Fibroblast of upper back skin (primary cell): Measurements from ENCODE around the gene DOK7.
"Not testable (repeated sequence)": the region's sequence is repeated elsewhere in the genome, so short reads cannot be mapped to it uniquely, and the experiment has no call there.

ENCODE experiments used
- DNase-seq: peaks from one replicate; pipeline ENCODE4 v3.0.0-alpha.2; 2013

The DOK7 gene

DNA sequence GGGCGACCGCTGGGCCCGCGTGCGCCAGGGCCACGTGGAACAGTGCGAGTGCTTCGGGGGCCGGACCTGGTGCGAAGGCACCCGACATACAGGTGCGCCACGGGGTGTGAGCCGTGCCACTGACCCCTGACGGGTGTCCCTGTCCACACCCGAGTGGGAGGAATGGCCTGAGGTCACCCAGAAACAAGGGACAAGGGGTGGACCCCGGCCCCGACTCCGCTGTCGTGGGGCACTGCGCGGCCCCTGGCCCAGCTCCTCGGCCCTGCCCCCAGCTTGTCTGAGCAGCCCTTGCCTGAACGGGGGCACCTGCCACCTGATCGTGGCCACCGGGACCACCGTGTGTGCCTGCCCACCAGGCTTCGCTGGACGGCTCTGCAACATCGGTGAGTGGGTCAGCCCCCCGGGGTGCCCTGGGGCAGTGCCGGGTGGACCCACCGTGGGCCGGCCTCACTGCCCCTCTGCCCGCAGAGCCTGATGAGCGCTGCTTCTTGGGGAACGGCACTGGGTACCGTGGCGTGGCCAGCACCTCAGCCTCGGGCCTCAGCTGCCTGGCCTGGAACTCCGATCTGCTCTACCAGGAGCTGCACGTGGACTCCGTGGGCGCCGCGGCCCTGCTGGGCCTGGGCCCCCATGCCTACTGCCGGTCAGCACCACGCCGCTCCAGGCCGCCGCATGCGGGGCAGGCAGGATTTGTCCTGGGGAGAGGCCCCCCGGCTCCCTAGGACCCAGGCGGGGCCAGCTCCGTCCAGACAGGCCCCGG lies 18.6 kb upstream of the DOK7 start:
- DNase-seq = no peak

DNA sequence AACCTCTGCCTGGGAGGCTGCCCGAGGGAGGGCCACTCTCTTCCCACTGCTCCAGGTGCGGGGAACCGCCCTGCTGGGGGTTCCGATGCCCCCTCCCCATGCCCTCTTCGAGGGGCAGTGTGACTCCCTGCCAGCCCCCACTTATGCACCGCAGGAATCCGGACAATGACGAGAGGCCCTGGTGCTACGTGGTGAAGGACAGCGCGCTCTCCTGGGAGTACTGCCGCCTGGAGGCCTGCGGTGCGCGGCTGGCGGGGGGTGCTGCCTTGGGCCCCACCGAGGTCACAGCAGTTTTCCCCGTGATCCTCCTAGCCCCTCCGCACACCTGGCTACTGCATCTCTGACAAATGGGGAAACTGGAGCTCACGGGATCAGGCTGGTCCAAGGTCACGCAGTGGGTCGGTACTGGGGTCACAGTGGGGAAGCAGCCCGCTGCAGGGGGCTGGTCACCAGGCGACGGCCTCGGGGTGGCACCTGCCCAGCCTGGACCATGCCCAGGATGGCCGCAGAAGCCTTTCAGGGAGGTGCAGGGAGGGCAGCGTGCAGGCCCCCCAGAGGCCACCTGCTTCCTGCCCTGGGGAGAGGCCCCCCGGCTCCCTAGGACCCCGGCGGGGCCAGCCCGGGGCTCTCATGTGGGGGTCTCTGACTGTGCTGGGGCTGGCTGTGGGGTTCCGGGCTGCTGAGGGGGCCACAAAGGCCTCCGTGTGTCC lies 17.8 kb upstream of the DOK7 start:
- DNase-seq = no peak

DNA sequence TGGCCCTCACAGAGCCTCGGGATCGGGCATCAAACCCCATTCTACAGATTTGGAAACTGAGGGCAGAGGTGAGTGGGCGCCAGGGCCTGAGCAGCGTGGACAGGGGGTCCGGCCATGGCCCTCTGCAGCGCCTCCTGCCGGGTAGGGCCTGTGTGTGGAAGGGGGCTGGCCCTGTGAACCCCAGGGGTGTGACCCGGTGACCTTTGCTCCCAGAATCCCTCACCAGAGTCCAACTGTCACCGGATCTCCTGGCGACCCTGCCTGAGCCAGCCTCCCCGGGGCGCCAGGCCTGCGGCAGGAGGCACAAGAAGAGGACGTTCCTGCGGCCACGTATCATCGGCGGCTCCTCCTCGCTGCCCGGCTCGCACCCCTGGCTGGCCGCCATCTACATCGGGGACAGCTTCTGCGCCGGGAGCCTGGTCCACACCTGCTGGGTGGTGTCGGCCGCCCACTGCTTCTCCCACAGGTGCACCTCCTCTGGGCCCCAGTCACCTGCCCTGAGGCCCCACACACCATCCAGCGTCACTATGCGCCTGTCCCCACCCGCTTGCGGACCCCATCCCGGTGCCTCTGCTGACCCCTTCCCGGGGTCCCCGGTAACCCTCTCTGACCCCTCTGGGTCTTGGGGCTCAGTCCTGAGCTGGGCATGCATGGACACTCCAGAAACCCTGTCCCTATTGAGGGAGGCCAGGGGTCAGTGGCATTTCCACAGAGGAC lies 17.1 kb upstream of the DOK7 start:
- no peak for DNase-seq

DNA sequence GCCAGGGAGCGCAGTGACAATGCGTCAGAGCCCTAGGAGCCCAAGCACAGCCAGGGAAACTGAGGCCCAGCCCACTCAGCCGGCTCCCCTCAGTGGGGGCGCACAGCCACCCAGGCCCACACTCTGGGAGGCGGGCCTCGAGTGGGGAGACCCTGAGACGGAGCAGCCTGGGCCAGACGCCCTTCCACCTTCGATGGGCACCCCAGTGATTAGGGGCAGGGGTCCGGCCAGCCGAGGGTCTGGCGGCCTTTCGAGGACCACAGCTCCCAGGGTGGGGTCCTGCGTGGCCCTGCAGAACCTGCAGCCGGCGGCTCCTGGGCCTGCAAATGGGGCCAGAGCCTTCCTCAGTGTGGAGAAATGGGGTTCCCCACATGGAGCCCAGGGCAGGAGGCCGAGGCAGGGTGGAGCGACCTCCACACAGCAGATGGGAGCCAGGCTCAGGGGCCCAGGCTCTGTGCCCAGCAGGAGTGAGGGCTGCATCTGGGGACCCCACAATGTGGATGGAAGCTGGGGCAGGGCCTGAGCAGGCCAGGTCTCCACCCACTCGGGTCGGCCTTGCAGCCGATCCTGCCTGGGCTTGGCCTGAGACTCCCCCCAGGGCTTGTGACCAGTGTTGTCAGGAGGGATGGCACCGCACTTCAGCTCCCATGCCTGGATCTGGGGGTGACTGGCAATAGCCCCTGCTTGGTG lies 16.3 kb upstream of the DOK7 start:
- DNase-seq = no peak

DNA sequence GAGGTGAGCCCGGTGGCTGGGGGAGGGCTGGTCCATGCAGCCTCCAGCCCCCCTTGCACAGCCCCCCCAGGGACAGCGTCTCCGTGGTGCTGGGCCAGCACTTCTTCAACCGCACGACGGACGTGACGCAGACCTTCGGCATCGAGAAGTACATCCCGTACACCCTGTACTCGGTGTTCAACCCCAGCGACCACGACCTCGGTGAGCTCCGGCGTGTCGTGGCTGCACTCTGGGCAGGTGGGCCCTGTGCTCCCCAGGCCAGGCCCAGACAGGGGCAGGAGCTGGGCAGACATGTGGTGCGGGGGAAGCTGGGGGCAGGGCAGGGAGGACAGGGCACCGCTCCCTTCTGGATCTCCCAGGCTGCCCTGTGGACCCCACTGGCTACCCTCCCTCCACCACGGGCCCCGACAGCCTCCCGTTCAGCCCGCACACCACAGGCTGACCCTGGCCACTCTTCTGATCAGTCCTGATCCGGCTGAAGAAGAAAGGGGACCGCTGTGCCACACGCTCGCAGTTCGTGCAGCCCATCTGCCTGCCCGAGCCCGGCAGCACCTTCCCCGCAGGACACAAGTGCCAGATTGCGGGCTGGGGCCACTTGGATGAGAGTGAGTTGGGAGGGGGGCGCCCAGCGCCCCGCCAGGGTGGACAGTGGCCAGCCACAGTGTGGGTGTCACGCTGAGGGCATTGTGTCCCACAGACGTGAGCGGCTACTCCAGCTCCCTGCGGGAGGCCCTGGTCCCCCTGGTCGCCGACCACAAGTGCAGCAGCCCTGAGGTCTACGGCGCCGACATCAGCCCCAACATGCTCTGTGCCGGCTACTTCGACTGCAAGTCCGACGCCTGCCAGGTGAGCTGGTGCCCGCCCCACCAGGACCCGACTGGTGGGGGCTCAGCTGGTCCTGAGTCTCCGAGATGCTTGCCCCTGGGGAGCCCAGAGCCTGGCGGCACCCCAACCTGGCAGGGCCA lies 15.4 kb upstream of the DOK7 start:
- no peak for DNase-seq

DNA sequence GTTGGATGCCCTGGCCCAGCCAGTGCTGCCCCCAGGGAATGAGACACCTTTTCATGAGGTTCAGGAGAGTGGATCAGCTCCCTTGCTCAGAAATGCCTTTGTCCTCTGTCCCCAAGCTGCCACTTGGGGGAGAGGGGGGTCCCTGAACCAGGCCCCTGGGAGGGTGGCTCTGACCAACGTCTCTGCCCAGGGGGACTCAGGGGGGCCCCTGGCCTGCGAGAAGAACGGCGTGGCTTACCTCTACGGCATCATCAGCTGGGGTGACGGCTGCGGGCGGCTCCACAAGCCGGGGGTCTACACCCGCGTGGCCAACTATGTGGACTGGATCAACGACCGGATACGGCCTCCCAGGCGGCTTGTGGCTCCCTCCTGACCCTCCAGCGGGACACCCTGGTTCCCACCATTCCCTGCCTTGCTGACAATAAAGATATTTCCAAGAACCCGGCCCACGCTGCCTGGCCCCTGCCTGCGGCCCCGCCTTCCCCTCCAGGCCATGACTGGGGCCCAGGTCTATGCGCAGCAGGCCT lies 14.0 kb upstream of the DOK7 start:
- no peak for DNase-seq

DNA sequence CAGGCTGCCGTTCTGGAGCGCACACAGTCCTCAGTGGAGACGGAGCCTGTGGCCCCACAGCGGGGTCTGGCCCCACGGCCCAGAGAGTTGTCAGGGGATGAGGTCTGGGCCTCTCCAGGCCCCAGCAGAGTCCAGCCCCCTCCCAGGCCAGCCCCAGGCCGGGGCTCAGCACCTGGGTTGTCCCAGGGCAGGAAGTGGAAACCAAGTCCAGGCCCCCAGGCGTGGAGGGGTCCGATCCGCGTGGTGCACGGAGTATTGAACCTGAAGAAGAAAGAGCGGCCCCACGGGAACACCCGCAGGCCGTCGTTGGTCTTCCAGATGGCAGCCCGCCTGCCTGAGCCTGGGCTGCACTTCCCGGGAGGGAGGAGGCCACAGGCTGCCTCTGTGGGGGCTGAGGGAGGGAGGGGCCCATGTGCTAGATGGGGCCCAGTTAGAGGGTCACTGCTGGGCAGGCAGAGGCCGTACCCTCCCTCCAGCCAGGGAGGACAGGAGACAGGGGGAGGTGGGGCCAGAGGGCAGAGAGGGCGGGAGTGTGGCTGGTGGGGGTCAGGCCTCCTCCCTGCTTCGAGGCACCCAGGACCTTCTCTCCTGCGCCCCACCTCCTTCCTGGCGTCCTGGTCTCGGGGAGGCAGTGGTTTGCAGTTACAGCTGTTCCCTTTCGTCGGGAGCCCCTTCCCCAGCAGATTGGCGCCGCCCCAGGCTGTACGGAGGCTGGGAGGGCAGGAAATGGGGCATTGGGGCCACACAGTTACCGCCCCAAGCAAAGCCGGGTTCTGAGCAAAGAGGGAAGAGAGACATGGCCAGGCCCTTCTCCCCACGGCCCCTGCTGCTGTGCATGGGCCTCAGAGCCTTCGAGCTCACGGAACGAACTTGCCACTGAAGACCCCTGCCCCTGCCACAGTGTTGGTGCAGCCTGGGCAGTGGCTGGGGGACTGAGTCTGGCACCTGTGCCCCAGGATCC lies 13.3 kb upstream of the DOK7 start:
- DNase-seq = no peak

DNA sequence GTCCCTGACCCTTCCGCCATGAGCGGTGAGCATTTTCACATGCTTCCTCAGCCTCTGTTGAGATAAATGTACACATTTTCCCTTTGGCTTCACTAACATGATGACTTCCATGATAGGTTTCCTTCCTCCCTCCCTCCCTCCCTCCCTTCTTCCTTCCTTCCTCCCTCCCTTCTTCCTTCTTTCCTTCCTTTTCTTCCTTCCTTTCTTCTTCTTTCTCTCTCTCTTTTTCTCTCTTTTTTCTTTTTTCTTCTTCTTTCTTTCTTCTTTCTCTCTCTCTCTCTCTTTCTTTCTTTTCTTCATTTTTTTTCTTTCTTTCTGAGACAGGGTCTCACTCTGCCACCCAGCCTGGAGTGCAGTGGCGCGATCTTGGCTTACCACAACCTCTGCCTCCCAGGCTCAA lies 12.5 kb upstream of the DOK7 start:
- DNase-seq = no peak

DNA sequence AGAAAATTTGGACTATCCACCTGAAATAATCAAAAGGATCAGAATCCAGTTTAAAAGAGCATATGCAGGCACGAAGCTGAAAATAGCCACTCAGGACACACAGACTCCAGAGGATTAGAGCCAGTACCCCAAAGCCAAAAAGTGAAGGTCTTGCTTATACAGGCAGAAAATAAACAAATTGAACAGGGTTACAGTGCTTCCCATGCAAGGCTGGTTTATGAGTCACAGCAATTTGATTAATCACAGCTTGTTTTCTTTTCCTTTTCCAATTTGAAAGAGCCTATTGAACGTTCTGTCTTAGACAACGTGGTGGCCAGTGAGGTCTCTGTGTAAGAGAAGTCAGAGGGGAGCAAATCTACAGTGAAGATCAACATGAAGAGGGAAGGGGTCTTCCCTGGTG lies 11.2 kb upstream of the DOK7 start:
- DNase-seq = peak; percentile 13

DNA sequence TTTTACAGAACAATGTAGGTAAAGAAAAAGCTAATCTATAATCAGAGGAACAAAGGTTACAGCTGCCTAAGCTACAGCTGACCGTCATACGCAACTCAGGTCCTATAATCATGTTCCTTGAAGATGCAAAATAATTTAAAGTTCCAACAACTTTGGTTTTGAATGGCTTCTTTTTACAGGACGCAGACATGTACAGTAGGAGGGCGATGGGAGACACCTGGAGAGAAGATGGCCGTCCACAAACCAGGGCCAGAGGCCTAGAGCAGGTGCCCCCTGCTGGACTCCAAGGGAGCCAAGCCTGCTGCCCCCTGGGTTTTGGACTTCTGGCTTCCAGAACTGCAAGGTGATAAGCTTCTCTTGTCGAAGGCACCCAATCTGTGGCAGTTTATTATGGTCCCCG lies 10.7 kb upstream of the DOK7 start:
- no peak for DNase-seq

DNA sequence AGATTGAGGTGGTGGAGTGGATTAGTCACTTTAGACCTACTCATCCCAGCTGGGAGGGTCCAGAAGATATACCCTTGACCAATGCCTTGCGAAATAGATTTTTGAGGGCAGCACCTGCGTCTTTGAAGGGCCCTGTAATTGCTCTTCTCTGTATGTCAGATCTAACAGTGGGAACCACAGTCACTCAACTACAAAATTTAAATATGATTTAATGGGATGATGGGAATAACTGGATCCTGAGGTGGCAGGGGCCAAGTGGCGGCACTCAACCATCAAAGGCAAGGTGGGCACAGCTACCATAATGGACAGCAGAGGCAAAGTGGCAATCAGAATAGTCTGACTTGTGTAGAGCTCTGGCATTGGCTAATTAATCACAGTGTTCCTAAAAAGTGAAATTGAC lies 7.5 kb upstream of the DOK7 start:
- not testable (repeated sequence) for DNase-seq

DNA sequence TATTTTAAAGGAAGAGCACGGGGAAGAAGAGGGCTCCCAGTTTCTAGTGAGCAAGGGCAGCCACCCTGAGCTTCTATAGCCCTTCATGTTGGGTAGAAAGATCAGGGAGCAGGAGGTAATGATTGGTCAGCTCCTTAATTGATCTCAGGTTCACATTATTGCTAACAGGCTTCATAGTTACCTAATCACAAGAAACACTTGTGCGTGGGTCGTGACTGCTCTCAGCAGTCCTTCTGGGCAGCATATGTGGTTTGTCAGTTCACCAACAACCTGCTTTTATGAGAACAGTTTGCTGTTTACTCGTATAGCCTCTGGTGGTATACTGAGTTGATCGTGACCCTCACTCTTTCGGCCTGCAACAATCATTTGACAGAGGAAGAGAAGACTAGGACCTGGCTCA lies 4.7 kb upstream of the DOK7 start:
- no peak for DNase-seq

DNA sequence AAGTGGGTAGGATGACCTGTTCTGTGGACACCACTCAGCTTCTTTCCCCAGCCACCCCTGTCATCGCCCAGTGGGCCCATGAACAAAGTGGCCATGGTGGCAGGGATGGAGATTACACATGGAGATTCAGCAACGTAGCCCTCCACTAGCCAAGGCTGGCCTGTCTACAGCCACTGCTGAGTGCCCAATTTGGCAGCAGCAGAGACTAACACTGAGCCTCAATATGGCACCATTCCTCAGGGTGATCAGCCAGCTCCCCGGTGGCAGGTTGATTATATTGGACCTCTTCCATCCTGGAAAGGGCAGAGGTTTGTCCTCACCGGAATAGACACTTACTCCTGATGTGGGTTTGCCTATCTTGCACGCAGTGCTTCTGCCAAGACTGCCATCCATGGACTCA lies 4.0 kb upstream of the DOK7 start:
- DNase-seq = not testable (repeated sequence)

DNA sequence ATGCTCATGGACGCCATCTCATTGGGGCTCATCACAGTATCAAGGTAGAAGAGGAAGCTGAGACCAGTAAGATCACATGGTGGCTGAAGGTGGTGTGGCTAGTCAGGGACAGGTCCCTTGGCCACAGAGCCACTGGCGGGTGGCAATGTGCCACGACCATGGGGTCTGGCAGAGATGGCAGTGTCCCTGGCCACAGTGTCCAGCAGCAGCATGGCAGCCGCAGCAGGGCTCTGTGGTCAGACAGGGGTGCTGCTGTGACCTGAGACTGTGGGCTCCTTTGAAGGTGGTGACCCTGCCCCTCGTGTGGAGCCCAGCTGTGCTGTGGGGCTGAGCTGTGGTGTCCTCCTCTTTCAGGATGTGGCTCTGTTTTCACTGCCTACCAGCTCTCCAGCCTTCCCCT lies 2.2 kb upstream of the DOK7 start:
- no peak for DNase-seq

DNA sequence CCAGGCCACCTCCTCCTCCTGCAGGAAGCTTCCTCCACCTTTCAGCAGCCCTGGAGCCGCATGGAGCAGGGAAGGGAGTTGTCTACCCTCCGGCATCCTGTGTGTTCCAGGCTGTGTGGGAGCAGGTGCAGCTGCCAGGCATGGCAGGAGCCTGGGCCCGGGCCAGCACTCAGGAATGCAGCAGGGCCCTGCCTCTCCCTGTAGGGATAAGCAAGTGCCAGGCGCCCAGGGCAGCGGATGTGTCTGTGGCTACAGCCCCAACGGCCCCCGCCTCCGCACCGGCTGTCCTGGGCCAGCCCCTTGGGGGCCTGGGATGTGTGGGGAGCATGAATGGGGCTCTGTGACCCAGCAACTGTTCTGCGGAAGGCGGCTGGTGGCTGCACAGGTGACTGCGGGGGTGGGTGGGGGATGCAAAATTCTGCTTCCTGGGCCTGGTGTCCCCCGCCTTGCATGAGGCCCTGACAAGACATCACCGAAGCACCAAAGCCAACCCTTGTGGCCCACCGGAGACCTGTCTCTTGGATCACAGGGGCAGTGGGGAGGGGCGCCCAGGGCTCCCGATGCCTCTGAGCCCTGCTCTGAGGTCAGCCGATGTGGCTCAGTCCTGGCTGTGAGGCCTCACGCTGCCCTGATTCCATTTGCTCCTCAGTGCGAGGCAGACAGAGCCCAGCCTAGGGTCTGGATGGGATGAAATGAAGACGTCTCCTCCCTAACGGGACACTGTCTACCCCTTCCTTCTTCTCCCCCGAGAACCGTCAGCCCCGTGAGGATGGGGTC lies 1.4 kb upstream of the DOK7 start:
- no peak for DNase-seq

DNA sequence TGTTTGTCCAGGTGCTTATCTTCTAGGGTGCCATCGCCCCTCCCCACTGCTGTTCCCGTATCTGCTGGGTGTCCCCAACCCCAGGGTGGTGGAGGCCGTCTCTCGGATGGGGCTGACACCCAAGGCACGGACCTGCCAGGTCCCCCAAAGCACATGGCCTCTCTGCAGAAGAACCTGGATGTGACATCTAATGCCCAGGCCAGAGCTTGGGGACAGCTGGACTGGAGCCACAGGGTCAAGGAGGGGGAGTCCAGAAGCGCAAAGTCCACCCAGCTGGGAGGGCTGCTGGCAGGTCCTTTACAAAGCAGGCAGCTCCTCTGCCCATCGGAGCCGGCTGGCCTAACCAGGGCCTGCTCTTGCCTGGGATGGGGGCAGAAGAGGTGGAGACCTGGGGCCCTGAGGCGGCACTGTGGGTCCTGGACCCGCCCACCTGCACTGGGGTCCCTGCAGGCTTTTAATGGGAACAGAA lies 751 bp upstream of the DOK7 start:
- no peak for DNase-seq

DNA sequence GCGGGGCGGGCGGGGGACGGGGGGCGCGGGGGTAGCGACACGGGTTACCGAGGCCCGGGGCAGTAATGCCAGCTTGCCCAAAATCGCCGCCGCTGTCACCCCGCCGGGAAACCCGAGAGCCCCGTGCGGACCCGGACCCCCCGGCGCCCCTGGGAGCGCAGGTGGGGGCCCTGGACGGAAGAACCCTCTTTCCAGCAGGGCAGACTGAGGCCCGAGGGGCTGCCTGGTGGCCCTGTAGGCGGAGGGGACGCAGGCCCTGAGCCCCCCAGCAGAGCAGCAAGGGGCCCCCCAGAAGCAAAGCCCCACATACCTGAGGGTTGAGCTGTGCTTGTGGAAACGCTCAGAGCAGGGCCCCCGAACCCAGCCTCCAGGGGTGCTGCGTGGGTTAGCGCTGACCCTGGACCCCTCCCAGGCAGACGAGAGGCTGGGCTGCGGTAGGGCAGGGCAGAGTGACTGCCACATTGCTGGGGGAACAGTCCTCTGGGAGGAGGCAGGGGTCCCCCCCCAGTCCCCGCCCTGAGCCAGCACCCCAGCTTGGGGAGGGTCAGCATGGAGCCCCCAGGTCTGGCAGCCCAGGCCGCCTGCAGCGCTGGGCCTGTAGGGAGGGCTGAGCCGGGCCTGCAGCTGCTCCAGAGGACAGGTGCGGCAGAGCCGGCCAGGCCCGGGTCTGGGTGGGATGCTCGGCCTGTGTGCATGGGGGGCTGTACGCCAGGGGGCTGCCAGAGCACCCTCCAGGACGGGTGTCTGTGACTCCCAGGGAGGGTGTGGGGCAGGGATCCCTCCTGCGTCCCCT lies 646 bp downstream of the DOK7 start:
- no peak for DNase-seq

DNA sequence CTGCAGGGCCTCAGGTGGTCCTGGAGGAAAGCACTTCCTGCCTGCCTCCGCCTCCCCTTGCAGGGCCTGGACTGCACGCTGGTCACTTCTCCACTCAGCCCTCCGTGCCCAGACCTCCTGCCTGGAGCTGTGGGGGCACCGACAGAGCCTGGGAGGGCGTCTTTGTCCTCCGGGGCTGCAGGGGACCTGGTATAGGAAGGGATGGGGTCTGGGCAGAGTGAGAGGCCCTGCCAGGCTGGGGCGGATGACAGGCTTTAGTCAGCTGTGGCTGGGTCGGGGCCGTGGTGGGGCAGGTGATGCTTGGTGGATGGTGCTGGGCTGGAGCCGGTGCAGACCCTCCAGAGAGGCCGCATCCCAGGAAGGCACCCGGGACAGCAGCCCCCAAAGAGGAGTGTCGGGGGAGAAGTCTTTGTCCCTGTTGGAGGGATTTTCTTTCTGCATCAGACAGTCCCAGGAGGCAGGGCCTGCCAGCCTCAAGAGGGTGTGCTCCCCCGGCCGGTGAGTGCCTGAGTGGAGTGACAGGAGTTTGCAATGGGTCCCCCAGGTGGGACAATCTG lies 1.3 kb downstream of the DOK7 start:
- no peak for DNase-seq
